Heart left ventricle (tissue), 13 donors: ENCODE results near the gene ZNF738.

Experiments
- POLR2A ChIP-seq, 2 donors: fragments of 450-650 bp; IDR thresholded peaks; one replicate each; pipeline ENCODE4 v1.6.1; 2017; ENCODE audit warnings: antibody characterized with exemption in 2 of 2, mild to moderate bottlenecking in 2 of 2, moderate library complexity in 2 of 2
- TF ChIP-seq, protein P1 (sequence below), 12 donors: fragments of 200-600 bp; sonication (generic) in 4 of 12; IDR thresholded peaks; one replicate each; pipeline versions ENCODE4 v1.5.0 to v1.8.0; 2018 to 2022; ENCODE audit warnings: antibody characterized with exemption in 12 of 12, mild to moderate bottlenecking in 5 of 12
- donor health status: ischemic (EF 13 %, LVEDD 7.1; RV severe dilation, severe dysfunction).
- donor health status: DM: no; HTN: yes; CAD: no.
- donor health status: DM: no; HTN: no; CAD: no.
- donor health status: ischemic (EF 25% LVEDD 6.9; RV normal size, moderate dysfunction).
- donor health status: ischemic (EF 25% LVEDD 5.7; RV mildly dilated, moderate dysfunction).
- donor health status: ischemic (EF 35%, LVEDD 5.7; RV mildly dilated, moderate dysfunction).
- donor health status: nonischemic (EF 11% LVEDD 7.7; RV severe dilation, severe dysfunction).
- donor health status: DM: yes; HTN: yes; CAD: no.
- donor health status: PGD.
- donor health status: ischemic (EF 29% LVEDD 5.4; RV normal size, mild dysfunction).
- donor health status: nonischemic (EF 23%, LVEDD 6.1; RV moderate dilation, normal function).

GRCh38 chr19:21422244-21422643 lies 63.4 kb downstream of the ZNF738 start:
- TF ChIP-seq, protein P1, sequence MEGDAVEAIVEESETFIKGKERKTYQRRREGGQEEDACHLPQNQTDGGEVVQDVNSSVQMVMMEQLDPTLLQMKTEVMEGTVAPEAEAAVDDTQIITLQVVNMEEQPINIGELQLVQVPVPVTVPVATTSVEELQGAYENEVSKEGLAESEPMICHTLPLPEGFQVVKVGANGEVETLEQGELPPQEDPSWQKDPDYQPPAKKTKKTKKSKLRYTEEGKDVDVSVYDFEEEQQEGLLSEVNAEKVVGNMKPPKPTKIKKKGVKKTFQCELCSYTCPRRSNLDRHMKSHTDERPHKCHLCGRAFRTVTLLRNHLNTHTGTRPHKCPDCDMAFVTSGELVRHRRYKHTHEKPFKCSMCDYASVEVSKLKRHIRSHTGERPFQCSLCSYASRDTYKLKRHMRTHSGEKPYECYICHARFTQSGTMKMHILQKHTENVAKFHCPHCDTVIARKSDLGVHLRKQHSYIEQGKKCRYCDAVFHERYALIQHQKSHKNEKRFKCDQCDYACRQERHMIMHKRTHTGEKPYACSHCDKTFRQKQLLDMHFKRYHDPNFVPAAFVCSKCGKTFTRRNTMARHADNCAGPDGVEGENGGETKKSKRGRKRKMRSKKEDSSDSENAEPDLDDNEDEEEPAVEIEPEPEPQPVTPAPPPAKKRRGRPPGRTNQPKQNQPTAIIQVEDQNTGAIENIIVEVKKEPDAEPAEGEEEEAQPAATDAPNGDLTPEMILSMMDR (IDR thresholded peaks at IDR 0.05), result no peak
- TF ChIP-seq POLR2A (IDR thresholded peaks at IDR 0.05), result no peak
